GM12878 (cell line): ENCODE measurements around the gene ITPKB. TPM values are rescaled to one million over a fixed set of nuclear protein-coding genes. Genes with fewer than 3 reads are reported as not detected.
A peak's percentile ranks its signal among the peaks of the same experiment; 100 is the strongest.

Experiments
- BACH1 ChIP-seq: fragments of 450-650 bp; IDR thresholded peaks from 2 replicates; pipeline ENCODE4 v1.6.1; 2017; ENCODE audit warnings: mild to moderate bottlenecking, borderline replicate concordance
- CBX3 ChIP-seq: fragments of 200-600 bp; sonication (generic); IDR thresholded peaks from 2 replicates; pipeline ENCODE4 v1.6.1; 2016; ENCODE audit warnings: low read depth, borderline replicate concordance
- GATAD2B ChIP-seq: fragments of 450-650 bp; conservative IDR thresholded peaks from 2 replicates; pipeline ENCODE4 v1.6.1; 2017; ENCODE audit warnings: low read depth, mild to moderate bottlenecking, moderate library complexity
- IKZF1 ChIP-seq: fragments of 450-650 bp; conservative IDR thresholded peaks from 2 replicates; pipeline ENCODE4 v1.6.1; 2017; ENCODE audit warnings: antibody characterized with exemption, mild to moderate bottlenecking
- MEF2A ChIP-seq: IDR thresholded peaks from 2 replicates; pipeline ENCODE4 v1.6.1; 2011; ENCODE audit warnings: low read depth, mild to moderate bottlenecking, low read length, moderate library complexity; ENCODE audit not compliant: insufficient read depth
- NFIC ChIP-seq: IDR thresholded peaks from 2 replicates; pipeline ENCODE4 v1.6.1; 2012; ENCODE audit warnings: low read depth, mild to moderate bottlenecking, inconsistent platforms, low read length, moderate library complexity
- RB1 ChIP-seq: fragments of 450-650 bp; formaldehyde crosslinking; IDR thresholded peaks from 2 replicates; pipeline ENCODE4 v1.6.1; 2017; ENCODE audit warnings: mild to moderate bottlenecking, borderline replicate concordance
- RFX5 ChIP-seq: IDR thresholded peaks from 2 replicates; pipeline ENCODE4 v1.6.1; 2011; ENCODE audit warnings: low read depth, low read length, improper control_type of control experiment
- TARDBP ChIP-seq: IDR thresholded peaks from 2 replicates; pipeline ENCODE4 v1.6.1; 2016; ENCODE audit warnings: borderline replicate concordance
- ZNF207 ChIP-seq: fragments of 450-650 bp; IDR thresholded peaks from 2 replicates; pipeline ENCODE4 v1.6.1; 2014; ENCODE audit warnings: antibody characterized with exemption, mild to moderate bottlenecking, borderline replicate concordance
- ZNF217 ChIP-seq: fragments of 450-650 bp; IDR thresholded peaks from 2 replicates; pipeline ENCODE4 v1.6.1; 2017; ENCODE audit warnings: antibody characterized with exemption, mild to moderate bottlenecking
- ZNF24 ChIP-seq: fragments of 450-650 bp; IDR thresholded peaks from 2 replicates; pipeline ENCODE4 v1.6.1; 2017; ENCODE audit warnings: antibody characterized with exemption, mild to moderate bottlenecking
- ZNF274 ChIP-seq: IDR thresholded peaks from one replicate; pipeline ENCODE4 v1.8.0; 2011; ENCODE audit not compliant: insufficient read length, insufficient read depth
- polyA plus RNA-seq, 11 experiments: library from polyadenylated mRNA; depleted of rRNA in 4 of 11; unstranded in 6 of 11; stranded (reverse) in 5 of 11; fragments of >200 nt; fragmentation: Nextera tagmentation in 4 of 11; fragmentation: Illumina TruSeq in 1 of 11; extraction: Ambion mirVana in 4 of 11; extraction: Trizol in 1 of 11; gene quantifications; 1 replicate in 1 of 11; 2 replicates in 10 of 11; pipeline versions ENCODE4 v1.2.1 to v1.2.3, GENCODE V29; 2011 to 2016; ENCODE audit warnings: inconsistent platforms in 2 of 11, missing spikeins in 2 of 11, low read depth in 1 of 11
- total RNA-seq, 4 experiments: library from RNA; depleted of rRNA in 3 of 4; stranded (reverse); fragments of >200 nt in 3 of 4; fragmentation: Illumina TruSeq in 1 of 4; extraction: Trizol in 1 of 4; gene quantifications; 2 replicates each; pipeline versions ENCODE4 v1.2.1 to v1.2.3, GENCODE V29; 2013 to 2021
- TF ChIP-seq, protein P1 (sequence below): IDR thresholded peaks from 2 replicates; pipeline ENCODE4 v1.6.1; 2012; ENCODE audit warnings: low read depth, low read length, improper control_type of control experiment
- TF ChIP-seq, protein P2 (sequence below): IDR thresholded peaks from 2 replicates; pipeline ENCODE4 v1.6.1; 2012; ENCODE audit warnings: low read length, inconsistent platforms

The ITPKB gene
- total and polyA plus RNA-seq, 10 of the 15 experiments (the other 5 are each of a cell fraction or from before 2014, with no cell fraction given) = 1.3 to 38.7 (median 12.9) TPM

DNA sequence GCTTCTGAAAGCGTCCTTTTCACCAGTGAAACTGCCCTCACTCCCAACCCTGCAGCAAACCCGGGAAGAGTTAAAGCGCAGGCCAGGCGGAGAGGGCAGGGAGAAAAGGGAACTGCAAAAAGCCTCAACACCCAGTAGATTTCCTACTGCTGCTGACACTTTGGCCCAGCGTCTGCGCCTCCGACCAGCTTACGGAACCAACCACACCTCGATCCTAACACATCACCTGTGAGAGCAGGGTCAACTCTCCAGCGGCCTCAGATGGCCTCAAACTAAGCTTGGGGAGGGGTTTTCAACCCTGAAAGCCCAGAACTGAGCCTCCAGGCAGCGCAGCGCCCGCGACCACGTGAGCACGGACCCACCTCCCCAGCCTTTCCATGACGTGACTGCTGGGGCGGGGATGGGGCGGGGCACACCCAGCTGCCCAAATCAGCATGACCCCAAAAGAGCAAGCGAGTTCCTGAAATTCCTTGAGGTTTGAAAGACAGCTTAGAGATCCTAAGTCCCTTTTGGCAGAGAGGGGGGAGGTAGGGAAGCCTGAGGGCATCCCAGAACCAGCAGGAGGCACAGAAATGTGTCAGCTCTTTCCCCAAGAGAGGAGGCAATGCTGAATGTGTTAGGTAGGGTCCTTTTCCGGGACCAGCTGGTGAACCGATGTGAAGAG is 59.1 kb downstream of the ITPKB start (continued):
- TF ChIP-seq, protein P1, sequence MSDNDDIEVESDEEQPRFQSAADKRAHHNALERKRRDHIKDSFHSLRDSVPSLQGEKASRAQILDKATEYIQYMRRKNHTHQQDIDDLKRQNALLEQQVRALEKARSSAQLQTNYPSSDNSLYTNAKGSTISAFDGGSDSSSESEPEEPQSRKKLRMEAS = peak; percentile 69; the same call in 1 of the 2 replicates
- TF ChIP-seq ZNF207 (no peak; the same call in 1 of the 2 replicates), IKZF1 (peak; percentile 51; the same call in 1 of the 2 replicates), ZNF274 (no peak), GATAD2B (no peak), TARDBP (no peak), MEF2A (no peak), RB1 (no peak), ZNF24 (no peak), ZNF217 (no peak), RFX5 (no peak), NFIC (0 out of 2 replicates have a peak, but pooled peaks have one; percentile 10), CBX3 (no peak), BACH1 (no peak; the same call in 1 of the 2 replicates)
- TF ChIP-seq, protein P2, sequence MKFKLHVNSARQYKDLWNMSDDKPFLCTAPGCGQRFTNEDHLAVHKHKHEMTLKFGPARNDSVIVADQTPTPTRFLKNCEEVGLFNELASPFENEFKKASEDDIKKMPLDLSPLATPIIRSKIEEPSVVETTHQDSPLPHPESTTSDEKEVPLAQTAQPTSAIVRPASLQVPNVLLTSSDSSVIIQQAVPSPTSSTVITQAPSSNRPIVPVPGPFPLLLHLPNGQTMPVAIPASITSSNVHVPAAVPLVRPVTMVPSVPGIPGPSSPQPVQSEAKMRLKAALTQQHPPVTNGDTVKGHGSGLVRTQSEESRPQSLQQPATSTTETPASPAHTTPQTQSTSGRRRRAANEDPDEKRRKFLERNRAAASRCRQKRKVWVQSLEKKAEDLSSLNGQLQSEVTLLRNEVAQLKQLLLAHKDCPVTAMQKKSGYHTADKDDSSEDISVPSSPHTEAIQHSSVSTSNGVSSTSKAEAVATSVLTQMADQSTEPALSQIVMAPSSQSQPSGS = no peak
